Bronchus fibroblast of lung (primary cell): ENCODE data around the gene CFAP46. TPM values are rescaled to one million over a fixed set of nuclear protein-coding genes. Genes with fewer than 3 reads are reported as not detected.

Experiments used
- total RNA-seq: library from RNA; depleted of rRNA; stranded (reverse); fragments of >200 nt; gene quantifications from 2 replicates; pipeline ENCODE4 v1.2.3, GENCODE V29; 2015

CFAP46 gene
- 1.6 and 3.9 TPM in 2 replicates for total RNA-seq

DNA sequence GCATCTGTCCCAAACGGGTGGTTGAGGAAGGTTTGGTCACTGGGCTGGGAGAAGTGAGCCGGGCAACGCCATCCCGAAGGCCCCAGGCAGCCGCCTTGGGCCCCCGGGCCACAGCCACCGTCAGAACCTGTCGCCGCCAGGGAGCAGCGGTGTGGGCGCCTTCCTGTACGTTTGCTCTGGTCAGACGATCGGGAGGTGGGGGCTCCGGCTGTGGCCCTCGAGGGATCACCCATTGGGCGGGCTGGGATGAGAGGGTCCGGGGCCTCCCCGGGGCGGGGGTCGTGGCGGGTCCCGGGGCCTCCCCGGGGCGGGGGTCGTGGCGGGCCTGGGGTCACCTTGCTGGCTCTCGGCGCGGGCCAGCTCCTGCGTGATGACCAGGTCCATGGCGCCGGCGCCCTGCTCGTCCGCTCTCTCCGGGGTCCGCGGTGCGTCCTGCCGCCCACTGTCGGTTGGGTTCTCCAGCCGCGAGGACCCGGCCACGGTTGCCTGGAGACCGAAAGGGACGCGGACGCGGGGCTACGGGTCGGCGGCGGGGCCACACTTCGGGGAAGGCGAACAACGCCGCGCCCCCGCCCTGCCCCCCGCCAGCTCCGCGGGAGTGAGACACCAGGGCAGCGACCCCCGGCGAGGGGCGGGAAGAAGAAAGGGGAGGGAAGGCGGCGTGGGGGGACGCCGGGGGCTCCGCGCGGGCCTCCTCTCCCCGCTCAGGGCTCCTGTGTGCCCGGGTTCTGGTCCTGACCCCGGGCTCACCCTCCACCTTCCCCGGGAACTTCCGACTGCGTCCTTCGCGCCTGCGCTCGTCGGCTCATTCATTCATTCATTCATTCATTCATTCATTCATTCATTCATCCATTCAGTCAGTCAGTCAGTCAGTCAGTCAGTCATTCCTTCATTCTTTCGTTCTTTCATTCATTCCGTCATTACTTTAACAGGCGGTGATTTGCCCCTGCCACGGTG, at the start of gene CFAP46:
Gene CFAP46 (minus strand): TSS at position 470 of the 957 bp plus-strand sequence. CDS start 86 bp downstream, at position 384.

GRCh38 chr10:132785723-132786475, 156.5 kb downstream of the CFAP46 start, which contains the start of gene NKX6-2:
TSS of gene NKX6-2 (minus strand) at chr10:132786147. CDS start at chr10:132785948, 199 bp downstream.

Other genes with a start within 250 kb of the CFAP46 start
- not detected in 2 replicates for gene NKX6-2, start 156.4 kb downstream of the CFAP46 start, total RNA-seq
- gene ADGRA1, start 145.4 kb upstream of the CFAP46 start, total RNA-seq = not detected in 2 replicates
- gene KNDC1, start 217.6 kb upstream of the CFAP46 start, total RNA-seq = 0.15 and 0.17 TPM in 2 replicates